HG03135 (cell line): ENCODE measurements around the gene SNX6.
"Not testable (repeated sequence)": the region's sequence is repeated elsewhere in the genome, so short reads cannot be mapped to it uniquely, and the experiment has no call there.

Experiments used
- ATAC-seq: cut with Tn5 transposase; IDR thresholded peaks from one replicate; pipeline ENCODE4 v1.9.1; 2021; ENCODE audit warnings: mild to moderate bottlenecking, moderate library complexity; ENCODE audit not compliant: unreplicated experiment

The SNX6 gene

DNA sequence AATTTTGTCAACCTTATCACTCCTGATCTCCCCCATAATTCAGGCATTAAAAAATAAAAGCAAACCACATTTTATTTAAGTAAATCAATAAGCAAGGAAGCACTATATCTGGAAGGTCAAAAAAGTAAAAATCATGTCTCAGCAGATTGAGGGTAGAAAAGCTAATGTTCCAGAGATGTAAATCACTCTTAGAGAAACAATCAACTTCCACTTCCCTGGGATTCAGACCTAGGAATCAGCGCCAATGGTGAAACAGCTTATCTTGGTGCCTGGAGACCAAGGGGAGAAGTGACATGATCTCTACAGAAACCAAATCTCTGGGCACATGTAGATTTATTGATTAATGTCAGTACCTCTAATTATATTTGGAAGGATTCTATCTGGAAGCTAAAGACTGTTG lies 10.9 kb upstream of the SNX6 start:
- no peak for ATAC-seq

DNA sequence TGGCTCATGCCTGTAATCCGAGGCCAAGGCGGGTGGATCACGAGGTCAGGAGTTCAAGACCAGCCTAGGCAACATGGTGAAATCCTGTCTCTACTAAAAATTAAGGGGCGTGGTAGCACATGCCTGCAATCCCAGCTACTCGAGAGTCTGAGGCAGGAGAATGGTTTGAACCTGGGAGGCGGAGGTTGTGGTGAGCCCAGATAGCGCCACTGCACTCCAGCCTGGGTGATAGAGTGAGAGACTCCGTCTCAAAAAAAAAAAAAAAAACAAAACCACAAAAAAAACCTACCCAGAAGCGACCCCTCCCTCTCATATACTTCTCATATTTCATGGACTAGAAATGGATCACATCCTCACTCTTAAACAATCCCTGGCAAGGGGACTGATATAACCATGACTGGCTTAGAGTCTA lies 4.4 kb upstream of the SNX6 start:
- not testable (repeated sequence) for ATAC-seq

DNA sequence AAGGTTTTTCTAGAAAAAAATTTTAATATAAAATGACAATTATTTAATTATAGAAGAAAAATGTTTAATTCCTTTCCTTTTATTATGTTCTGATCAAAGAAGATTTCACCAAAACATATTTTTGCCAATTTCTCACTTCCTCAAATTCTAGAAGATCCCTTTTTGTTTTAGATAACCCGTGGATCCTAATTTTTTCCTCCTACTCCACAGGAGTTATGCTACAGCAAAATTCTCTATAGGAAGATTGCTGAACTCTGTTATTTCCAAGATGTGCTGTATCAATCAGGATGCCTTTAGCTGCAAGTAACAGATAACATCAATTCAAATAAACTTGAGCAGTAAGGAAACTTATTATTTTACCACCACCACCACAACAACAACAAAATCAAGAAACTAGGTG lies 3.8 kb upstream of the SNX6 start:
- no peak for ATAC-seq

DNA sequence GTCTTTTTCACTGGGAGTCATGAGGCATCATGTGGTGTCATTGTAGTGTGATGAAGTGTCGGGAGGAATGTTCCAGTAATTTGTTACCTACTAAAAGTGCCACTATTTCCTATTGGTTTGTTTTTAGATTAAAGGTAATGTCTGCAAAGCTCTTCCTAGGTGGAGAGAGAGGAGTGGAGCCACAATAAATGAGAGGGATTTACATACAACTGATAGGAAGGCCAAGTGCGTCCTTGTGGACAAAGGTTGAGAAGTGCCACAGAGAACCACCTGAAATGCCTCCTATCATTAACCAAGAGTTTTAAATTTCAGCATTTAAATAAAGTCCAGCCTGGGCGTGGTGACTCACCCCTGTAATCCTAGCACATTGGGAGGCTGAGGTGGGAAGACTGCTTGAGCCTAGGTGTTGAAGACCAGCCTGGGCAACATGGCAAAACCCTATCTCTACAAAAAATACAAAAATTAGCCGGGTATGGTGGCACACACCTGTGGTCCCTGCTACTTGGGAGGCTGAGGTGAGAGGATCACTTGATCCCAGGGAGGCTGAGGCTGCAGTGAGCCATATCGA lies 2.5 kb upstream of the SNX6 start:
- ATAC-seq, result no peak

DNA sequence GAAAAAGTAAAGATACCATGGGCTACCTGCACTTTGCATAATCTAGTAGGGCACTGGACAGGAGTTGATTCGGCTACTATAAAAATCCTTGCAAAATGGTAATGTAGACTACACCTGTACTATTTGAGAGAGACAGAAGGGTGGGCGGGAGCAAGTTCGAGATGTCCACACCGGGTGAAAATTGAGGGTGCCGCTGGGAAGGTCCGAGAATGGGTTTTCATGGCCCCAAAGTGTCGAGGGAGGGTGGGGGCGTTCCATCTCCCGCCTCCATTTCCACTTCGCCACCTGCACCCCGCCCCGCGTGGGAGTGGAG lies 648 bp downstream of the SNX6 start:
- ATAC-seq, result no peak

DNA sequence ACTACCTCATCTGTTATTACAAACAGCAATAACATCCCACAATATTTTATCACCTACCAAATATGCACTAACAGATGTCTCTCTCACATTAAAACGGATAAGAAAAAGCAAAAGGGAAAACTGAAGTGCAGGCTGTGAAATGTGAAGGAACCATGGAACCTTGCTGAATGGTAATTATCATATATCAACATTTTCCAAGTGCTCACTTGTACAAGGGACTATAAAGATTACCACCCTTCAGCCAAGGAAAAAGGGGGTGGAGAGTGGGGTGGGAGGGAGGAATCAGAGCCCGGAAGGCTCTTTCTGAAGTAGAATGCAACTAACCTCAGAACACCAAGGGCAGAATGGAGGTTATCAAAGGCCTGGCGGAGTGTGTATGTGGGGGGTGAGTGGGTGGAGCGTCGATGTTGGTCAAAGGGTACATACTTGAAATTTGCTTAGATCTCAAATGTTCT lies 1.2 kb downstream of the SNX6 start:
- no peak for ATAC-seq

DNA sequence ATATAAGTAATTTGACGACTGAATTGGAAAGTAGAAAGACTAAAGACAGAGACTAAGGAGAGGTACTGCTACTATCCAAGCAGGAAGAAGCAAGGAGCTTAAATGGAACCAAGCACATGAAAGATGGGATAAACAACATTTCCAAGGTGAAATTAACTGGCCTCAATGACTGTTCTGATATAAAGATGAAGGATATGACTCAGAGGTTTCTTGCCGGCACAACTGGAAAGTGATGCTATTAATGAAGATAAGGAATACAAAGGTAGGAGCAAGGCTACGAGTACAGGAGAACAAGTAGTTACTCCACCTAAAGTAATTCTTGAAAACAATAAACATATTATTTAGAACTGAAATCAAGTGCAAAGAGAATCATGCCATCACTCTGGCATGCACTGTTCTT lies 6.4 kb downstream of the SNX6 start:
- no peak for ATAC-seq

DNA sequence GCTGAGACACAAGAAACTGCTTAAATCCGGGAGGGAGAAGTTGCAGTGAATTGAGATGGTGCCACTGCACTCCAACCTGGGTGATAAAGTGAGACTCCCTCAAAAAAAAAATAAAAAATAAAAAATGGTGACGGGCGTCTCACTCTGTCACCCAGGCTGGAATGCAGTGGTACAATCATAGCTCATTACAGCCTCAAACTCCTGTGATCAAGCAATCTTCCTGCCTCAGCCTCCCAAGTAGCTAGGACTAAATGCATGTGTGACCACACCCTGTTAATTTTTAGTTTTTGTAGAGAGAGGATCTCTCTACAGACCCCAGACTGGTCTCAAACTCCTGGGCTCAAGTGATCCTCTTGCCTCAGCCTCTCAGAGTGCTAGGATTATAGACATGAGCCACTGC lies 9.1 kb downstream of the SNX6 start:
- no peak for ATAC-seq

DNA sequence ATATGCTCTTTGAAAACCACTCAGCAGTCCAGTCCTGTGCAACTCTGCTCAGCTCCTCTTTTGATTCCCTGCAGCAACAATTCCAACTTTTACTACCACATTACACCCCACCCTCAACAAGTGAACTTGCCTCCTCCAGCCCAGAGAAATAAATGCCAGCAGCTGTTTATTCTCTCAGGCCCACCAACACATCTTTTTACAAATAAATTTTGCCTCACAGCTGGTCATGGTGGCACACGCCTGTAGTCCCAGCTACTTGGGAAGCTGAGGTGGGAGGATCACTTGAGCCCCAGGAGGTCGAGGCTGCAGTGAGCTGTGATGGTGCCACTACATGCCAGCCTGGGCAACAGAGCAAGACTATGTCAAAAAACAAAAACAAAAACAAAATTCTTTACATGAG lies 9.8 kb downstream of the SNX6 start:
- ATAC-seq, result no peak

DNA sequence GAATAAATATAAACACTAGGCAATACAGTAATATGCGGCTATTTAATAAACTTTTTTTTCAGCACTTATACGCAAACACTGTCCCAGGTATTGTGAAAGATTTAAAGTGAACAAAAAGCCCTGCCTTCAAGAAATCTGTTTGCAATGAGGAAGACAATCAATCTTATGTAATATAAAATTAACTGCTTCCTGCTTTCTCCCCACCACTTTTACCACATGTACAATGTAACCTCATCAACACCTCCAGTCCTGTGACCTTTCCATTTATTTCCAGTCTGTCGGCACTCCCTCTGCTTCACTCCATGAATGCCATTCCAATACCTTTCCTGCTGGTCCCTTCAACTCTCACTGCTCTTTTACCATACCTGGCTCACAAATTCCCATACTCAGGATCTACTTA lies 10.5 kb downstream of the SNX6 start:
- ATAC-seq, result no peak

DNA sequence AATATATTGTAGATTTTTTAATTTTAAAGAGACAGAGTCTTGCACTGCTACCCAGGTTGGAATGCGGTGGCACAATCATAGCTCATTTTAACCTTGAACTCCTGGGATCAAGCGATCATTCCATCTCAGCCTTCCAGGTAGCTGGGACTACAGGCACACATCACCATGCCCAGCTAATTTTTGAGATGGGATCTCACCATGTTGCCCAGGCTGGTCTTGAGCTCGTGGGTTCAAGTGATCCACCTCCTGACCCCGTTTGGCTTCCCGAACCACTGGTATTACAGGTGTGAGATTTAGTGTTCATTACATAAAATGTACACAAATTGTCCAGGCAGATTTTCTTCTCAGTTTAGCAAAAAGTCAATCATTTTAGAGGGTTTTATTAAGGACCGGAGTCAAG lies 13.6 kb downstream of the SNX6 start:
- no peak for ATAC-seq

DNA sequence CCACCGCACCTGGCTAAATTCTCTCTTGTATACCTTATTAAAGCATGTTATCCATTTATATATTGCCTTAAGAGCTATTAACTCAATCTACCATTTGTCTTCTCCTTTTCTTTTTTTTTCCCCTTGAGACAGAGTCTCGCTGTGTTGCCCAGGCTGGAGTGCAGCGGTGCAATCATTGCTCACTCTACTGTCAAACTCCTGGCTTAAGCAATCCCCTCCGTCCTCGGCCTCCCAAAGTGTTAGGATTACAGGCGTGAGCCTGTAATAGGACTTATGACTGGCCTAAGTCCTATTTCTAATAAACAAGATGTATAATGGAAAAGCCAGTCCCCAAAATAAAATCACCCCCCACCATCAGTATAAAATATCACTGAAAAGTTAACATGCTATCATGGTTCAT lies 14.4 kb downstream of the SNX6 start:
- no peak for ATAC-seq

DNA sequence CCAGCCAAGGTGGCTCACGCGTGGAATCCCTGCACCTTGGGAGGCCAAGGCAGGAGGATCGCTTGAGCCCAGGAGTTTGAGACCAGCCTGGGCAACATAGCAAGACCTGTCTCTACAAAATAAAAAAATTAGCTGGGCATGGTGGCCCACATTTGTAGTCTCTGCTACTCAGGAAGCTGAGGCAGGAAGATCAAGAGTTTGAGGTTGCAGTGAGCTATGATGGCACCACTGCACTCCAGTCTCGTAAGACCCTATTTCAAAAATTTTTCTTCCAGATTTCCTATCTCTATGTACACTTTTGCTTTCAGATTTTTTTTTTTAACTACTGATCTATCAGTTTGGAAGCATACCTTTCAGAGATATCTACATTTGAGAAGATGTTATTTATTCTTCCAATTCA lies 15.3 kb downstream of the SNX6 start:
- ATAC-seq, result no peak

DNA sequence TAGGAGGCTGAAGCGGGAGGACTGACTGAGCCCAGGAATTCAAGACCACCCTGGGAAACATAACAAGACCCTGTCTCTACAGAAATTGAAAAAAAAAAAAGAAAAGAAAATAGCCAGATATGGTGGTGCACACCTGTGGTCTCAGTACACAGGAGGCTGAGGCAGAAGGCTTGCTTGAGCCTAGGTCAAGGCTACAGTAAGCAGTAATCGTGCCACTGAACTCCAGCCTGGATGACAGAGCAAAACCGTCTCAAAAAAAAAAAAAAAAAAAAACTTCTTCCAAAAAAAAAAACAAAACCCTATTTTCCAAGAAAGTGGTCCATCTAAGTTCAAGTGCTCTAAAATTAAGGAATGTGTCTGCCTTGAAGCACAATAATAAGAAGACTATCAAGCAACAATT lies 19.8 kb downstream of the SNX6 start:
- no peak for ATAC-seq

DNA sequence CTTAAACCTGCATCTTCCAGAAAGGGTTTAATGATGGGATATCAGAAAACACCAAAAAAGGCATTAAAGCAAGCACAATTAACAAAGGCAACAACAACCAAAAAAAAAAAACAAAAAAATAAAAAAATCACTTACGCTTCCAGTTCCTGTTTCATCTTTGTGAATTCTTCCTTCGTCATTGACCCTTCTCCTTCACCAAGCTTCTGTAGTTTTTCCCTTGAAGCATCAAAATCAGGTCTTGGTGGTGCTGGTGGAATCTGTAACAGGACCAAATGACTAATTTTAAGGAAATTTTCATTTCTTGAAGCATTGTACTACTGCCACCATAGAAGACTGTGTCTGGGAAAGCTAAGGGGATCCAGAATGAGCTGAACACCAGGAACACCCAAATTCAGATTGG lies 24.5 kb downstream of the SNX6 start:
- ATAC-seq, result no peak

DNA sequence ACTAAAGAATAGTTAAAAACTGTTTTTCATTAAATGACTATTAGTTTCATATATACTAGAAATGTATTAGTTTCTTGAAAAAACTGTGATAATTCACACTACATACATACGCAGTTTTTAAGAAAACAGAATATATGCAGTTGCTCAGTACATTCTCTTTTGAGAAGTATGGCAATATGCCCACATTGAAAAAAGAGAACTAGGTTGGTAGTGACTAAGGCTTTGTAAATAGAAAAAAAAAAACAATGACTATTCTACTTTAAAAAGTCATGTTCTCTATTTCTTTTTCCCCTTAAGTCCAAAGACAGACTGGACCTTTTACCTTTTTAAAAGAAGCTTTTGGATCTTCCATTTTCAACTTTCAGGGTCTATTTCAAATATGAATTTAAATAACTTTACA lies 25.0 kb downstream of the SNX6 start:
- no peak for ATAC-seq

DNA sequence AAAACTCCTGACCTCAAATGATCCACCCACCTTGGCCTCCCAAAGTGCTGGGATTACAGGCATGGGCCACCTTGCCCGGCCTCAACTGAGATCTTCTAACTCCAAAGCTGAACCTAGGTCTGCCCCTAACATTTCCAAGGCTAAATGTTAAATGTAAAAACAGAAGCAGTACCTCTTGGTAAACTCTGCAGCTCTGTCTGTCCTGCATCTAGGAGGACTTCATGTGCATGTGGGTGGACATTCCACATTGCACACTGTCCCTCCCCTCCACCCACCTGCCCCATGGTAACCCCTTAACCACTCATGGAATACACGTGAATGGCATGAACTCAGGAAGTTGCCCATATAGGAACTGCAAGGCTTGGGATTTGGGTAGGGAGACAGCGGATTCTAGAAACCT lies 33.1 kb downstream of the SNX6 start:
- no peak for ATAC-seq

DNA sequence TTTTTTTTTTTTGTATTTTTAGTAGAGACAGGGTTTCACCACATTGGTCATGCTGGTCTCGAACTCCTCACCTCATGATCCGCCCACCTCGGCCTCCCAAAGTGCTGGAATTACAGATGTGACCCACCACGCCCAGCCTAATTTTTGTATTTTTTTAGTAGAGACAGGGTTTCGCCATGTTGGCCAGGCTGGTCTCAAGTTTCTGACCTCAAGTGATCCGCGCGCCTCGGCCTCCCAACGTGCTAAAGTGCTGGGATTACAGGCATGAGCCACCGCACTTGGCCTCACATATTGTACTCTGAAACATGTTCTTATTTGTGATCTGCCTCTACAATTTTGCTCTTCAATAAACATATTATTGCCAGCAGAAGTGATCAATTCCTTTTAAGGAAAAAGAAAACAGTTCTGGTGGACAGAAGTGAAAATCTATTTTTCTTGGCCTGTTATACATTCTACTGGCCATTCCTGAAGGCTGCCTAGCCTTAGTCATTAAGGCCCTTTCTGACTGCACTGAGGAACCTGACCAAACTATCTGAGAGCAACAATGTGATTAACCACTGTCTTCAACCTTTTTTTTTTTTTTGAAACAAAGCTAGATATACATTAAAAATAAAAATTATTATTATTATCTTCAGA lies 36.1 kb downstream of the SNX6 start:
- ATAC-seq, result no peak

DNA sequence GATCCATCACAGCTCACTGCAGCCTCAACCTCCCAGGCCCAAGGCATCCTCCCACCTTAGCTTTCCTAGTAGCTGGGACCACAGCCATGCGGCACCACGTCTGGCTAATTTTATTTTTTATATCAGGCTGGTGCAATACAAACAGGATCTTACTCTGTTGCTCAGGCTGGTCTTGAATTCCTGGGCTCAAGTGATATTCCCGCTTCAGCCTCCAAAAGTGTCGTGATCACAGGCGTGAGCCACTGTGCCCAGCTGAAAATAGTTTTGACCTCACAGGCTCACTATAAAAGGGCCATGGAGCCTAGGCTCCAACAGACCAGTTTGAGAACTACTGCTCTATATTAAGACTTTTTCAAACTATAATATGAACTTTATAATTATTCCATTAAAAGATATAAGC lies 37.3 kb downstream of the SNX6 start:
- ATAC-seq, result no peak

DNA sequence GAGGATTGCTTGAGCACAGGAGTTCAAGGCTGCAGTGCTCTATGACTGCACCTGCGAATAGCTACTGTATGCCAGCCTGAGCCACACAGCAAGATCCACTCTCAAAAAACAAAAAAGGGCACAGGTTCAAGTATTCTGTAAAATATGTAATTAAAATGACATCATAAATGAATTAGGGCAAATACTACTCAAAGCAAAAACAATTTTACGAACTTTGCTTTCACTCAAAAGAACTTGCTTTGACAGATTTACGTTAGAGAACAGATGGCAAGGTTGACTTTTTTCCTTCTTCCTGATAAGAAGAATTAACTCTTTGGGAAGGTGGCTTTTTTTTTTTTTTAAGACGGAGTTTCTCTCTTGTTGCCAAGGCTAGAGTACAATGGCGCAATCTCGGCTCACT lies 46.4 kb downstream of the SNX6 start:
- no peak for ATAC-seq

DNA sequence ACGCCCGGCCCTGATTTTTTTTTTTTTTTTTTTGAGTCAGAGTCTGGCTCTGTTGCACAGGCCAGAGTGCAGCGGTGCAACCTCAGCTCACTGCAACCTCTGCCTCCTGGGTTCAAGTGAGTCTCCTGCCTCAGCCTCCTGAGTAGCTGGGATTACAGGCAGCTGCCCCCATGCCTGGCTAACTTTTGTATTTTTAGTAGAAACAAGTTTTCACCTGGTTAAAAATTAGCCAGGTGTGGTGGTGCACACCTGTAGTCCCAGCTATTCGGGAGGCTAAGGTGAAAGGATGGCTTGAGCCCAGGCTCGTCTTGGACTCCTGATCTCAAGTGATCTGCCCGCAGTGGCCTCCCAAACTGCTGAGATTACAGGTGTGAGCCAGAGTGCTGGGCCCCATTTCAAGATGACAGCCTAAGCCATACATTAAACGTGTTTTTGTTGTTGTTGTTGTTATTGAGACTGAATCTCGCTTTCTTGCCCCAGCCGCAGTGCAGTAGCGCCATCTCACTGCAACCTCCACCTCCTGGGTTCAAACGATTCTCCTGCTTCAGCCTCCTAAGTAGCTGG lies 47.7 kb downstream of the SNX6 start:
- no peak for ATAC-seq

DNA sequence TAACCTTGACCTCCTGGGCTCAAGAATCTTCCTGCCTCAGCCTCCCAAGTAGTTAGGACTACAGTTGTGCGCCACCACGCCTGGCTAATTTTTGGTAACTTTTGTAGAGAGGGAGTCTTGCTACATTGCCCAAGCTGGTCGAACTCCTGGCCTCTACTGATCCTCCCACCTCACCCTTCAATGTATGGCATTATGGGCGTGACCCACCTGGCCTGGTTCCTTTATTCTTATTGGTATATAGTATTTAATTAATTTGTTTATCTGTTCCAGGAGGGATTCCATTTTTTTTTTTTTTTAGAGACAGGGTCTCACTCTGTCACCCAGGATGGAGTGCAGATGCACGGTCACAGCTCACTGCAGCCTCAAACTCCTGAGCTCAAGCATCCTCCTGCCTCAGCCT lies 49.6 kb downstream of the SNX6 start:
- ATAC-seq, result no peak

DNA sequence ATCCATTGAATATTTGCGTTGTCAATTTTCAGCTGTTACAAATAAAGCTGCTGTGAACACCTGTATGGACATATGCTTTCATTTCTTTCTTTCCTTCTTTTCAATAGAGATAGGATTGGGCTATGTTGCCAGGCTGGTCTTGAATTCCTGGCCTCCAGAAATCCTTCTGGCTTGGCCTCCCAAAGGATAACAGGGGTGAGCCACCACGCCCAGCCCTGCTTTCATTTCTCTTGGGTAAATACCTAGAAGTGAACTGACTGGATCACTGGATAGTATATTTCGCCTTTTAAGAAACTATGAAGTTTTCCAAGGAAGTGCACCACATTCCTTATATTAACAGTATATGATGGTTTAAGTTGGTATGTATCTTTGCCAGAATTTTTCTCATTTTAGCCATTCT lies 58.2 kb downstream of the SNX6 start:
- ATAC-seq, result no peak
